ENCODE data around the gene YTHDF1. TPM values are rescaled to one million over a fixed set of nuclear protein-coding genes. Genes with fewer than 3 reads are reported as not detected.

The YTHDF1 gene
- total RNA-seq: 40.2 and 40.5 TPM in 2 replicates
- 19.9 TPM for total RNA-seq (2013)
- 25.3 and 49.8 TPM in 2 replicates for polyA plus RNA-seq
- polyA minus RNA-seq: 24.0 and 31.5 TPM in 2 replicates

DNA sequence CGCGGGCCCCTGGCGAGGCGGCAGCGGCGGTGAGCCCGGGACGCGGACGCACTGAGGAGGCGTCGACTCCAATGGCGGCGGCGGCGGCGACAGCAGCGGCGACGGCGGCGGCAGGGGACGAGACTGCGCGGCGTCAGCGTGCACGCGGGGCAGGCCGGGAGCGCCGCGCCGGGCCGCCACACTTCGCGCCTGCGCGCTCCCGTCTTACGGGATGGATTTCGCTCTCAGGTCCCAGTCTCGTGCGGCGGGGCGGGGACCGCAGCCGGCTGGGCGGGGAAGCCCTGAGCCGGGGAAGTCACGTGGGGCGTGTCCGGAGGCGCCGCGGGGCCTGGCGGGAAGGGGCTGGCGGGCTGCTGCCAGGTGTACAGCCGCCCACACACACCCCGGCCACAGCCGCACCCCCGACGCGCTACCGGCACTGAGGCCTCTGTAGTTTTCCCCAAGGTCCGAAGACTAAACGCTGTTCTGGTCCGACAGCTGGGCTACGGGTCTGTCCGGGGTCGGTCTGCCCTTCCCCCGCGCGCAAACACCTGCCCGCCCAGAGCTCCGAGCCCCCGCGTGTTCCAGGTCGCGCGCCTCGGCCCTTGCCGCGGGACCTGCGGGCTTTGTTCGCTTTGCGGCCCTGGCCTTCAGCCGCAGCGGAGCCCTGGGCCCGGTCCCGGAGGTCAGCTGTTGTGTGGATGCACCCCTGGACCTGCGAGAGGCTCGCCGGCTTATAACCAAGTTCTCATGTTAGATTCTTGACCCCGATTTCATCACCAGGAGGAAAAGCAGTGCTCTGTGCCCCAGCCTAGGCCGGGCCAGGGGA is at the start of gene YTHDF1:
Gene YTHDF1, minus strand, starts transcription at position 91 of the 808 bp plus-strand sequence. CDS start 239 bp downstream, outside the sequence.
- peak within 1 kb of the TSS; percentile 88 for H3K27ac Mint-ChIP-seq
- CTCF ChIA-PET: no interaction called here

More for the DNA sequence above, at the start of gene YTHDF1:
- POLR2A ChIA-PET: no interaction called here
- TF ChIP-seq, protein P1, sequence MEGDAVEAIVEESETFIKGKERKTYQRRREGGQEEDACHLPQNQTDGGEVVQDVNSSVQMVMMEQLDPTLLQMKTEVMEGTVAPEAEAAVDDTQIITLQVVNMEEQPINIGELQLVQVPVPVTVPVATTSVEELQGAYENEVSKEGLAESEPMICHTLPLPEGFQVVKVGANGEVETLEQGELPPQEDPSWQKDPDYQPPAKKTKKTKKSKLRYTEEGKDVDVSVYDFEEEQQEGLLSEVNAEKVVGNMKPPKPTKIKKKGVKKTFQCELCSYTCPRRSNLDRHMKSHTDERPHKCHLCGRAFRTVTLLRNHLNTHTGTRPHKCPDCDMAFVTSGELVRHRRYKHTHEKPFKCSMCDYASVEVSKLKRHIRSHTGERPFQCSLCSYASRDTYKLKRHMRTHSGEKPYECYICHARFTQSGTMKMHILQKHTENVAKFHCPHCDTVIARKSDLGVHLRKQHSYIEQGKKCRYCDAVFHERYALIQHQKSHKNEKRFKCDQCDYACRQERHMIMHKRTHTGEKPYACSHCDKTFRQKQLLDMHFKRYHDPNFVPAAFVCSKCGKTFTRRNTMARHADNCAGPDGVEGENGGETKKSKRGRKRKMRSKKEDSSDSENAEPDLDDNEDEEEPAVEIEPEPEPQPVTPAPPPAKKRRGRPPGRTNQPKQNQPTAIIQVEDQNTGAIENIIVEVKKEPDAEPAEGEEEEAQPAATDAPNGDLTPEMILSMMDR (IDR thresholded peaks at IDR 0.05): no peak
- TF ChIP-seq EZH2 (IDR thresholded peaks at IDR 0.05; ENCODE audit: borderline replicate concordance, insufficient read depth, low read depth, low read length, poor library complexity, severe bottlenecking): no peak
- Mint-ChIP-seq H3K9me3 (ENCODE audit: insufficient read depth) (no peaks in the 10 kb centered on the region), H3K4me1 (peaks cover 37% of the 10 kb centered on the region), H3K4me3 (peak within 1 kb of the TSS; percentile 88), H3K27me3 (peaks cover 8% of the 10 kb centered on the region)
- peak within 1 kb of the TSS in 4 of 5 experiments; percentile 57 to 80 (median 71) for H3K4me3 ChIP-seq (ENCODE audit: control extremely low read depth in 1 of 5, extremely low read depth in 1 of 5, insufficient read depth in 1 of 5, low read depth in 2 of 5, low read length in 4 of 5)
- peak within 1 kb of the TSS; percentile 85 for H3K4me2 ChIP-seq (replicated peaks; ENCODE audit: low read depth, low read length, poor library complexity, severe bottlenecking)
- intact Hi-C loops (cut with micrococcal nuclease): loop anchor here (1.0 to 5.0 kb wide), 2 partner anchors 37 to 289 kb away; partner anchors contain the start of gene DIDO1
- H4K20me1 ChIP-seq (ENCODE audit: control insufficient read depth, insufficient read depth, low read length, poor library complexity, severe bottlenecking): peaks cover 34% of the 10 kb centered on the region
- H3K9ac ChIP-seq (ENCODE audit: low read length): peak within 1 kb of the TSS; percentile 82
- ATAC-seq (ENCODE audit: low read depth) (peak; percentile 91), DNase-seq (peak; percentile 98)
- peaks cover 0 to 7% (median 0%) of the 10 kb centered on the region in 4 experiments for H3K27me3 ChIP-seq (replicated peaks in 1 of 4; ENCODE audit: control extremely low read depth in 1 of 4, control insufficient read depth in 3 of 4, insufficient read depth in 4 of 4, low read length in 3 of 4)
- H3K27ac ChIP-seq (ENCODE audit: low read length in 2 of 2): peak within 1 kb of the TSS; percentile 52 to 88
- peaks cover 0 to 27% of the 10 kb centered on the region in 2 experiments for H3K36me3 ChIP-seq (replicated peaks in 1 of 2; ENCODE audit: control extremely low read depth in 1 of 2, control insufficient read depth in 1 of 2, extremely low read depth in 1 of 2, insufficient read depth in 2 of 2, low read length in 1 of 2)
- H3K4me1 ChIP-seq (ENCODE audit: control insufficient read depth in 2 of 2, insufficient read depth in 2 of 2, low read length in 2 of 2): peaks cover 16 to 30% of the 10 kb centered on the region in 2 donors
- H3K79me2 ChIP-seq (ENCODE audit: control insufficient read depth, insufficient read depth, low read length): peaks cover 49% of the 10 kb centered on the region
- H3K9me3 ChIP-seq (ENCODE audit: control extremely low read depth in 1 of 3, control insufficient read depth in 2 of 3, insufficient read depth in 1 of 3, low read length in 2 of 3): no peaks in the 10 kb centered on the region
- peak within 1 kb of the TSS; percentile 75 for H2AFZ ChIP-seq (ENCODE audit: insufficient read depth, low read depth, low read length, poor library complexity, severe bottlenecking)
- WGBS (ENCODE audit: insufficient coverage): 2% methylated on average over 96 of the region's 96 CpGs
